ENCODE results near the gene DPY19L3.
"Not testable (repeated sequence)": the region's sequence is repeated elsewhere in the genome, so short reads cannot be mapped to it uniquely, and the experiment has no call there.

DPY19L3 gene

DNA sequence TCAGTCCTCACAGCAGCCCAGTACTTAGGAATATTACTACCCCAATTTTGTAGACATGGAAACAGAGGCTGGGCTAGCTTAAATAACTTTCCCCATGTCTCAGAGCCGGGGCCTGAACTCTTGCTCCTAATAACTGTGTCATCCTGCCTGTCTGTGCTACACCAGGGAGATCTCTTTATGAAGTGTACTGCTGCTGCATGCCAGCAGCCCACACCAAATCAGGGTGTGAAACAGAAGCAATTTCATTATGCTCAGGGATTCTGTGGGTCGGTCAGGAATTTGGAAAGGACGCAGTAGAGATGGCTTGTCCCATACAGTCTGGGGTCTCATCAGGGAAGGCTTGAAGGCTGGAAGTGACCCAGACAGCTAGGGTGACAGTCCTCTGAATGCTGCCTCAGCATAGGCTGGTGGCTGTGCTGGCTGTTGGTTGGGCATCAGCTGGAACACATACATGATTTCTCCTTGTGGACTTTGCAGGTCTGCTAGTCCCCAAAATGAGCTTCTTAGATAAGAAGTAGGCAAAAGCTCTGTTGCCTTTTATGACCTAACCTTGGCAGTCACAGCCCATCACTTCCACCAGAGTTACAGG lies 37.5 kb upstream of the DPY19L3 start:
- H3K27me3 ChIP-seq (ENCODE audit: control insufficient read depth in 5 of 5, insufficient read depth in 4 of 5, low read length in 5 of 5) = no peaks in the 10 kb centered on the region
- H3K9ac ChIP-seq (ENCODE audit: low read length in 5 of 5) = no peak overlapping the region
- peaks cover 5 to 30% (median 25%) of the 10 kb centered on the region in 5 donors for H3K36me3 ChIP-seq (ENCODE audit: control insufficient read depth in 5 of 5, insufficient read depth in 5 of 5, low read length in 5 of 5)
- H3K9me3 ChIP-seq (ENCODE audit: control insufficient read depth in 5 of 5, low read length in 5 of 5) = no peaks in the 10 kb centered on the region
- peaks cover under 1 to 9% (median 4%) of the 10 kb centered on the region in 5 donors for H3K4me1 ChIP-seq (ENCODE audit: control insufficient read depth in 5 of 5, insufficient read depth in 5 of 5, low read length in 5 of 5)
- no peak overlapping the region for H3K27ac ChIP-seq (ENCODE audit: low read depth, low read length)
- no peak overlapping the region for H3K4me3 ChIP-seq (ENCODE audit: low read depth in 1 of 5, low read length in 5 of 5)

DNA sequence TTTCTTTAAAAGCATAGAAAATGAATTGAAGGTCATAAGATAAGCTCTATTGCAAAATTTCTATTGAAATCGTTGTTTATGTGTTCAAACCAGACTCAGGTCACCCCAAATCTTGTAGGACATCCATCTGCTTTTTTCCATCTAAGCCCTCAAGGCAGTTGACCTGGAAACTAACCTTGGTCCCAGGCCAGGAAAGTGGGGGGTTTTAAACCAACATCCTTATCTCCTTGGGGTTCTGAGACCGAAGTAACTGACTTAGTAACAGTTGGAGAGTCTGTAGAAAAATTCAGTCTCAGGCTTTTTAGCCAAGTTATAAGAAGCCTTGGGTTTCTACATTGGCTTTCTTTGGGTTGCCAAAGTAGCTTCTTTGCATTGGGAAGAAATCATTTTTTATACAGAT lies 36.8 kb upstream of the DPY19L3 start:
- no peaks in the 10 kb centered on the region for H3K27me3 ChIP-seq (ENCODE audit: control insufficient read depth in 5 of 5, insufficient read depth in 4 of 5, low read length in 5 of 5)
- no peaks in the 10 kb centered on the region for H3K9me3 ChIP-seq (ENCODE audit: control insufficient read depth in 5 of 5, low read length in 5 of 5)
- no peak overlapping the region for H3K9ac ChIP-seq (ENCODE audit: low read length in 5 of 5)
- peaks cover 5 to 34% (median 25%) of the 10 kb centered on the region in 5 donors for H3K36me3 ChIP-seq (ENCODE audit: control insufficient read depth in 5 of 5, insufficient read depth in 5 of 5, low read length in 5 of 5)
- H3K27ac ChIP-seq (ENCODE audit: low read depth, low read length) = no peak overlapping the region
- H3K4me1 ChIP-seq (ENCODE audit: control insufficient read depth in 5 of 5, insufficient read depth in 5 of 5, low read length in 5 of 5) = peaks cover 0 to 5% (median 0%) of the 10 kb centered on the region in 5 donors
- H3K4me3 ChIP-seq (ENCODE audit: low read depth in 1 of 5, low read length in 5 of 5) = no peak overlapping the region

GRCh38 chr19:32372726-32373517 lies 32.6 kb upstream of the DPY19L3 start:
- H3K9ac ChIP-seq (ENCODE audit: low read length in 5 of 5) = no peak overlapping the region
- H3K4me1 ChIP-seq (ENCODE audit: control insufficient read depth in 5 of 5, insufficient read depth in 5 of 5, low read length in 5 of 5) = peaks cover 0 to 3% (median 0%) of the 10 kb centered on the region in 5 donors
- H3K9me3 ChIP-seq (ENCODE audit: control insufficient read depth in 5 of 5, low read length in 5 of 5) = no peaks in the 10 kb centered on the region
- H3K36me3 ChIP-seq (ENCODE audit: control insufficient read depth in 5 of 5, insufficient read depth in 5 of 5, low read length in 5 of 5) = peaks cover 7 to 36% (median 23%) of the 10 kb centered on the region in 5 donors
- no peaks in the 10 kb centered on the region for H3K27me3 ChIP-seq (ENCODE audit: control insufficient read depth in 5 of 5, insufficient read depth in 4 of 5, low read length in 5 of 5)
- H3K27ac ChIP-seq (ENCODE audit: low read depth, low read length) = no peak overlapping the region
- H3K4me3 ChIP-seq (ENCODE audit: low read depth in 1 of 5, low read length in 5 of 5) = no peak overlapping the region

GRCh38 chr19:32373585-32374295 lies 31.8 kb upstream of the DPY19L3 start:
- H3K36me3 ChIP-seq (ENCODE audit: control insufficient read depth in 5 of 5, insufficient read depth in 5 of 5, low read length in 5 of 5) = peaks cover 7 to 33% (median 20%) of the 10 kb centered on the region in 5 donors
- no peak overlapping the region for H3K9ac ChIP-seq (ENCODE audit: low read length in 5 of 5)
- H3K4me3 ChIP-seq (ENCODE audit: low read depth in 1 of 5, low read length in 5 of 5) = no peak overlapping the region
- H3K27ac ChIP-seq (ENCODE audit: low read depth, low read length) = no peak overlapping the region
- peaks cover 0 to 4% (median 1%) of the 10 kb centered on the region in 5 donors for H3K4me1 ChIP-seq (ENCODE audit: control insufficient read depth in 5 of 5, insufficient read depth in 5 of 5, low read length in 5 of 5)
- no peaks in the 10 kb centered on the region for H3K9me3 ChIP-seq (ENCODE audit: control insufficient read depth in 5 of 5, low read length in 5 of 5)
- H3K27me3 ChIP-seq (ENCODE audit: control insufficient read depth in 5 of 5, insufficient read depth in 4 of 5, low read length in 5 of 5) = no peaks in the 10 kb centered on the region

DNA sequence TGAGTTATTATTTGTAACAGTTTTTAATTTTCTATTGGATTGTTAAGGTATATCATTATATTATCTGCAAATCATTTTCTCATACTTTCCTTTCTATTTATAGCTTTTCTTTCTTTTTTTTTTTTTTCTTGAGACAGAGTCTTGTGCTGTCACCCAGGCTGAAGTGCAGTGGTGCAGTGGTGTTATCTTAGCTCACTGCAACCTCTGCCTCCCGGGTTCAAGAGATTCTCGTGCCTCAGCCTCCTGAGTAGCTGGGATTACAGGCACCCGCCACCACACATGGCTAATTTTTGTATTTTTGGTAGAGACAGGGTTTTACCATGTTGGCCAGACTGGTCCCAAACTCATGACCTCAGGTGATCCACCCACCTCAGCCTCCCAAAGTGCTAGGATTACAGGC lies 31.2 kb upstream of the DPY19L3 start:
- not testable (repeated sequence) for H3K4me1 ChIP-seq (ENCODE audit: control insufficient read depth in 5 of 5, insufficient read depth in 5 of 5, low read length in 5 of 5); H3K27ac ChIP-seq (ENCODE audit: low read depth, low read length); H3K27me3 ChIP-seq (ENCODE audit: control insufficient read depth in 5 of 5, insufficient read depth in 4 of 5, low read length in 5 of 5); H3K4me3 ChIP-seq (ENCODE audit: low read depth in 1 of 5, low read length in 5 of 5); H3K9ac ChIP-seq (ENCODE audit: low read length in 5 of 5); H3K9me3 ChIP-seq (ENCODE audit: control insufficient read depth in 5 of 5, low read length in 5 of 5)
- H3K36me3 ChIP-seq (ENCODE audit: control insufficient read depth in 5 of 5, insufficient read depth in 5 of 5, low read length in 5 of 5) = peaks cover 7 to 34% (median 20%) of the 10 kb centered on the region in 5 donors

DNA sequence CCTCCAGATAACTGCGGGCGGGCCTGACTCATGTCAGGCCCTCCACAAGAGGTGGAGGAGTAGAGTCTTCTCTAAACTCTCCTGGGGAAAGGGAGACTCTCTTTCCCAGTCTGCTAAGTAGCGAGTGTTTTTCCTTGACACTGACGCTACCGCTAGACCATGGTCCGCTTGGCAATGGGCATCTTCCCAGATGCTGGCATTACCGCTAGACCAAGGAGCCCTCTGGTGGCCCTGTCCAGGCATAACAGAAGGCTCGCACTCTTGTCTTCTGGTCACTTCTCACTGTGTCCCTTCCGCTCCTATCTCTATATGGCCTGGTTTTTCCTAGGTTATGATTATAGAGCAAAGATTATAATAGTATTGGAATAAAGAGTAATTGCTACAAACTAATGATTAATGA lies 28.5 kb upstream of the DPY19L3 start:
- peaks cover 10 to 39% (median 26%) of the 10 kb centered on the region in 5 donors for H3K36me3 ChIP-seq (ENCODE audit: control insufficient read depth in 5 of 5, insufficient read depth in 5 of 5, low read length in 5 of 5)
- H3K4me3 ChIP-seq (ENCODE audit: low read depth in 1 of 5, low read length in 5 of 5); H3K27me3 ChIP-seq (ENCODE audit: control insufficient read depth in 5 of 5, insufficient read depth in 4 of 5, low read length in 5 of 5); H3K4me1 ChIP-seq (ENCODE audit: control insufficient read depth in 5 of 5, insufficient read depth in 5 of 5, low read length in 5 of 5); H3K9ac ChIP-seq (ENCODE audit: low read length in 5 of 5); H3K9me3 ChIP-seq (ENCODE audit: control insufficient read depth in 5 of 5, low read length in 5 of 5); H3K27ac ChIP-seq (ENCODE audit: low read depth, low read length): not testable (repeated sequence)

GRCh38 chr19:32380269-32380668 lies 25.3 kb upstream of the DPY19L3 start:
- Histone ChIP-seq H3K4me3 (ENCODE audit: low read depth in 1 of 5, low read length in 5 of 5) (no peak overlapping the region), H3K27ac (ENCODE audit: low read depth, low read length) (no peak overlapping the region), H3K36me3 (ENCODE audit: control insufficient read depth in 5 of 5, insufficient read depth in 5 of 5, low read length in 5 of 5) (peaks cover 23 to 38% (median 28%) of the 10 kb centered on the region in 5 donors), H3K27me3 (ENCODE audit: control insufficient read depth in 5 of 5, insufficient read depth in 4 of 5, low read length in 5 of 5) (no peaks in the 10 kb centered on the region), H3K9ac (ENCODE audit: low read length in 5 of 5) (no peak overlapping the region), H3K4me1 (ENCODE audit: control insufficient read depth in 5 of 5, insufficient read depth in 5 of 5, low read length in 5 of 5) (peaks cover 0 to 4% (median 0%) of the 10 kb centered on the region in 5 donors), H3K9me3 (ENCODE audit: control insufficient read depth in 5 of 5, low read length in 5 of 5) (no peaks in the 10 kb centered on the region)

GRCh38 chr19:32387701-32388392 lies 17.7 kb upstream of the DPY19L3 start:
- Histone ChIP-seq H3K9me3 (ENCODE audit: control insufficient read depth in 5 of 5, low read length in 5 of 5) (no peaks in the 10 kb centered on the region), H3K4me3 (ENCODE audit: low read depth in 1 of 5, low read length in 5 of 5) (no peak overlapping the region), H3K27ac (ENCODE audit: low read depth, low read length) (no peak overlapping the region), H3K27me3 (ENCODE audit: control insufficient read depth in 5 of 5, insufficient read depth in 4 of 5, low read length in 5 of 5) (no peaks in the 10 kb centered on the region), H3K4me1 (ENCODE audit: control insufficient read depth in 5 of 5, insufficient read depth in 5 of 5, low read length in 5 of 5) (no peaks in the 10 kb centered on the region), H3K36me3 (ENCODE audit: control insufficient read depth in 5 of 5, insufficient read depth in 5 of 5, low read length in 5 of 5) (peaks cover 5 to 16% (median 9%) of the 10 kb centered on the region in 5 donors), H3K9ac (ENCODE audit: low read length in 5 of 5) (no peak overlapping the region)

DNA sequence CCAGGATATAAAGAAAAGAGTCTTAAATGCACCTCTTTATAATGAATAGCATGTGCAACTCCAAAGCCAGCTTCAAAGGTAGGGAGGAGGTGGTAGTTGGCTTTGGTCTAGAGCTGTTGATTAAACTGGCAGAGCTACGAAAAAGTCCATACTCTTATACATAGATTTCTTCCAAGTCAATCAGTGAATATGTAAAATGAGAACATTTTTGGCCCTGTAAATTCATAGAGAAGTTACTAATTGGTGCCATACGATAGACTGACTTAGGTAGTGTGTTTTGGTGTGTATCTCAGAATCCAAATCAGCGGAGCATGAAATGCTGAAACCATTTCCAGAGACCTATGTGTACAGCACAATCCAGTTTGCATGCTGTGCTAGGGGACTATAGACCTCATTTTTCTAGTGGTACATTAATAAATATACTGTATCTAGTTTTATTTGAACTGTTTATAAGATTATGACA lies 17.1 kb upstream of the DPY19L3 start:
- no peak overlapping the region for H3K4me3 ChIP-seq (ENCODE audit: low read depth in 1 of 5, low read length in 5 of 5)
- no peaks in the 10 kb centered on the region for H3K9me3 ChIP-seq (ENCODE audit: control insufficient read depth in 5 of 5, low read length in 5 of 5)
- no peaks in the 10 kb centered on the region for H3K27me3 ChIP-seq (ENCODE audit: control insufficient read depth in 5 of 5, insufficient read depth in 4 of 5, low read length in 5 of 5)
- H3K4me1 ChIP-seq (ENCODE audit: control insufficient read depth in 5 of 5, insufficient read depth in 5 of 5, low read length in 5 of 5) = no peaks in the 10 kb centered on the region
- H3K36me3 ChIP-seq (ENCODE audit: control insufficient read depth in 5 of 5, insufficient read depth in 5 of 5, low read length in 5 of 5) = peaks cover 0 to 10% (median 5%) of the 10 kb centered on the region in 5 donors
- no peak overlapping the region for H3K27ac ChIP-seq (ENCODE audit: low read depth, low read length)
- no peak overlapping the region for H3K9ac ChIP-seq (ENCODE audit: low read length in 5 of 5)

Measured in subcutaneous abdominal adipose tissue (tissue), 5 donors.